RCC 7860 (cell line): ENCODE measurements around the gene FMNL1.
"Not testable (repeated sequence)": the region's sequence is repeated elsewhere in the genome, so short reads cannot be mapped to it uniquely, and the experiment has no call there.

Source experiments
- DNase-seq: peaks from one replicate; pipeline ENCODE4 v3.0.0-alpha.2; 2015; ENCODE audit warnings: low spot score
- FAIRE-seq: peaks from 2 replicates; lab custom pipeline; 2012; peaks lifted over from hg19 to GRCh38; lab: Jason Lieb, UNC

Gene FMNL1

GRCh38 chr17:45221081-45222013, at the start of gene FMNL1:
Gene FMNL1, plus strand, starts transcription at chr17:45221885. Its CDS starts 240 bp downstream, at chr17:45222125.
- DNase-seq: no peak
- no peak for FAIRE-seq

GRCh38 chr17:45172232-45172540, 49.5 kb upstream of the FMNL1 start:
- FAIRE-seq (no peak), DNase-seq (no peak)

GRCh38 chr17:45172541-45173286, 49.0 kb upstream of the FMNL1 start:
- peak; percentile 8 for FAIRE-seq
- DNase-seq: peak; percentile 85

- no peak for DNase-seq
- FAIRE-seq: no peak
Observed at GRCh38 chr17:45175759-45176115, 45.9 kb upstream of the FMNL1 start.

- FAIRE-seq (no peak), DNase-seq (no peak)
Observed at GRCh38 chr17:45177563-45177962, 44.1 kb upstream of the FMNL1 start.

GRCh38 chr17:45184144-45184543, 37.5 kb upstream of the FMNL1 start:
- DNase-seq (no peak), FAIRE-seq (no peak)

- FAIRE-seq (no peak), DNase-seq (no peak)
Observed at GRCh38 chr17:45186801-45187354, 34.8 kb upstream of the FMNL1 start.

- DNase-seq (no peak), FAIRE-seq (no peak)
Observed at GRCh38 chr17:45189009-45189408, 32.7 kb upstream of the FMNL1 start.

- peak; percentile 59 for DNase-seq
Observed at GRCh38 chr17:45190503-45191255, 31.0 kb upstream of the FMNL1 start.

GRCh38 chr17:45195424-45195823, 26.3 kb upstream of the FMNL1 start:
- DNase-seq (no peak), FAIRE-seq (no peak)

More at GRCh38 chr17:45190503-45191255, 31.0 kb upstream of the FMNL1 start:
- peak; percentile 89 for FAIRE-seq

- FAIRE-seq: no peak
Observed at GRCh38 chr17:45197108-45197507, 24.6 kb upstream of the FMNL1 start.

GRCh38 chr17:45197555-45198334, 23.9 kb upstream of the FMNL1 start:
- FAIRE-seq: no peak
- DNase-seq: peak; percentile 83

More at GRCh38 chr17:45197108-45197507, 24.6 kb upstream of the FMNL1 start:
- DNase-seq: no peak

GRCh38 chr17:45200701-45201100, 21.0 kb upstream of the FMNL1 start:
- FAIRE-seq: no peak
- DNase-seq: no peak

GRCh38 chr17:45201457-45201856, 20.2 kb upstream of the FMNL1 start:
- FAIRE-seq: no peak

GRCh38 chr17:45201880-45202279, 19.8 kb upstream of the FMNL1 start:
- DNase-seq, FAIRE-seq: not testable (repeated sequence)

More at GRCh38 chr17:45201457-45201856, 20.2 kb upstream of the FMNL1 start:
- no peak for DNase-seq

- peak; percentile 71 for FAIRE-seq
- DNase-seq: peak; percentile 62
Observed at GRCh38 chr17:45218895-45219661, 2.6 kb upstream of the FMNL1 start.

GRCh38 chr17:45220079-45220478, 1.6 kb upstream of the FMNL1 start:
- DNase-seq (no peak), FAIRE-seq (no peak)

- no peak for DNase-seq
- no peak for FAIRE-seq
Observed at GRCh38 chr17:45222014-45222288, 266 bp downstream of the FMNL1 start.

- no peak for FAIRE-seq
Observed at GRCh38 chr17:45222289-45222995, 757 bp downstream of the FMNL1 start.

More at GRCh38 chr17:45222289-45222995, 757 bp downstream of the FMNL1 start:
- DNase-seq: no peak
